T-helper 17 cell (primary cell): ENCODE data around the gene PKN1. TPM values are rescaled to one million over a fixed set of nuclear protein-coding genes. Genes with fewer than 3 reads are reported as not detected.
"Not testable (repeated sequence)": the region's sequence is repeated elsewhere in the genome, so short reads cannot be mapped to it uniquely, and the experiment has no call there.

Experiments used
- ATAC-seq: fragments of 150-1000 bp; cut with Tn5 transposase; 2 replicates; pipeline ENCODE4 v1.10.0; 2021; ENCODE audit warnings: mild to moderate bottlenecking, moderate library complexity
- DNase-seq, 3 donors: peaks; one replicate each; pipeline versions ENCODE4 v3.0.0 to v3.0.0-alpha.2; 2020 to 2021
- H3K9me3 ChIP-seq: one replicate; pipeline ENCODE4 v1.7.0; 2013; ENCODE audit warnings: low read length, mild to moderate bottlenecking; ENCODE audit not compliant: control insufficient read depth, poor library complexity, severe bottlenecking
- H3K27ac Mint-ChIP-seq: one replicate; pipeline ENCODE4 v1.8.0; 2022; ENCODE audit warnings: mild to moderate bottlenecking, moderate library complexity, mixed read lengths
- H3K27me3 Mint-ChIP-seq: one replicate; pipeline ENCODE4 v1.8.0; 2022; ENCODE audit warnings: mixed read lengths
- H3K36me3 Mint-ChIP-seq: one replicate; pipeline ENCODE4 v1.8.0; 2022; ENCODE audit warnings: low read depth, mixed read lengths
- H3K4me1 Mint-ChIP-seq: one replicate; pipeline ENCODE4 v1.8.0; 2022; ENCODE audit warnings: mild to moderate bottlenecking, mixed read lengths
- H3K4me3 Mint-ChIP-seq: one replicate; pipeline ENCODE4 v1.8.0; 2022; ENCODE audit warnings: mild to moderate bottlenecking, moderate library complexity, mixed read lengths
- total RNA-seq, 4 donors: library from RNA in 2 of 4; stranded (reverse) in 2 of 4; gene quantifications; one replicate each; pipeline ENCODE4 v1.2.3 and lab custom pipeline; 2022 to 2026

Gene PKN1
- total RNA-seq, 2 donors from 2014 or later, result 163 to 202 TPM

- H3K27me3 Mint-ChIP-seq, result no peaks in the 10 kb centered on the region
- no peaks in the 10 kb centered on the region for H3K9me3 ChIP-seq
- H3K4me3 Mint-ChIP-seq, result peak overlapping the region; percentile 52
- peaks cover 24% of the 10 kb centered on the region for H3K4me1 Mint-ChIP-seq
- H3K27ac Mint-ChIP-seq, result peak overlapping the region; percentile 93
- no peak for DNase-seq
- peaks cover 13% of the 10 kb centered on the region for H3K36me3 Mint-ChIP-seq
- ATAC-seq, result no peak
Measured at GRCh38 chr19:14401468-14402195, 31.5 kb upstream of the PKN1 start.

GRCh38 chr19:14402332-14403144 lies 30.6 kb upstream of the PKN1 start:
- Mint-ChIP-seq H3K4me3 (peak overlapping the region; percentile 58), H3K4me1 (peaks cover 27% of the 10 kb centered on the region), H3K27me3 (no peaks in the 10 kb centered on the region), H3K36me3 (peaks cover 14% of the 10 kb centered on the region), H3K27ac (peak overlapping the region; percentile 93)
- ATAC-seq (no peak), DNase-seq (no peak)
- H3K9me3 ChIP-seq, result no peaks in the 10 kb centered on the region

GRCh38 chr19:14403145-14403930 lies 29.8 kb upstream of the PKN1 start:
- not testable (repeated sequence) for DNase-seq, ATAC-seq, H3K27me3 Mint-ChIP-seq, H3K9me3 ChIP-seq
- Mint-ChIP-seq H3K27ac (peak overlapping the region; percentile 93), H3K4me3 (peak overlapping the region; percentile 31), H3K36me3 (peaks cover 12% of the 10 kb centered on the region), H3K4me1 (peaks cover 27% of the 10 kb centered on the region)

DNA sequence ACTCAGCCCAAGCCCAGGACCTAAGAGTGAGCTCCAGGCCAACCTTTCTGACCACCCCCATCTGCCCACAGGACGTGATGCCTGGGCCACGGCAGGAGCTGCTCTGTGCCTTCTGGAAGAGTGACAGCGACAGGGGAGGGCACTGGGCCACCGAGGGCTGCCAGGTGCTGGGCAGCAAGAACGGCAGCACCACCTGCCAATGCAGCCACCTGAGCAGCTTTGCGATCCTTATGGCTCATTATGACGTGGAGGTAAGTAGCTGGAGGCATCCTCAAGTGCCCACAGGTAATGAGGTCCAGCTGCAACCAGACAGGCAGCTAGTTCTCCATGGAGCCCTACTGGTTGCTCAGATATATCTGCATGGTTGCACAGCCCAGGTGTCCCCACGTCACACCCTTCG lies 28.8 kb upstream of the PKN1 start:
- H3K4me1 Mint-ChIP-seq, result peaks cover 31% of the 10 kb centered on the region
- ATAC-seq (no peak), DNase-seq (no peak)
- peak overlapping the region; percentile 93 for H3K27ac Mint-ChIP-seq
- no peaks in the 10 kb centered on the region for H3K27me3 Mint-ChIP-seq
- no peaks in the 10 kb centered on the region for H3K9me3 ChIP-seq
- peak overlapping the region; percentile 71 for H3K4me3 Mint-ChIP-seq
- peaks cover 12% of the 10 kb centered on the region for H3K36me3 Mint-ChIP-seq

DNA sequence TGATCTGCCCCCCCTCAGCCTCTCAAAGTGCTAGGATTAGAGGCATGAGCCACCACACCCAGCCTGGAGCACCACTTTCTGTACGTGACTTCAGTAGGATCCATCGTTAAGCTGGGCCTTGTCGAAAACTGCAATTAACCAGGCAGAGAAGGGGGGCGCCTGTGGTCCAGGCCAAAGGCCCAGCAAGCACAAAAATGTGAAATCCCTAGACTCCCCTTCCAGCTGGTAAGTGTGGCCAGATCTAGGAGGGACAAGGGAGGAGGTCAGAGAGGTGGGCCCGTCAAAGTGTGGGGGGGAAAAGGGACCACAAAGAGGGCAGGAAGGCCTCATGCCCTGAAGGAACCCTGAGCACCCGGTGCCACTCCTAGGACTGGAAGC lies 27.7 kb upstream of the PKN1 start:
- peak overlapping the region; percentile 93 for H3K27ac Mint-ChIP-seq
- ATAC-seq, result no peak
- H3K9me3 ChIP-seq, result no peaks in the 10 kb centered on the region
- DNase-seq, result no peak
- H3K4me3 Mint-ChIP-seq, result peak overlapping the region; percentile 64
- peaks cover 39% of the 10 kb centered on the region for H3K4me1 Mint-ChIP-seq
- H3K36me3 Mint-ChIP-seq, result peaks cover 15% of the 10 kb centered on the region
- no peaks in the 10 kb centered on the region for H3K27me3 Mint-ChIP-seq

GRCh38 chr19:14405758-14406644 lies 27.1 kb upstream of the PKN1 start:
- peaks cover 15% of the 10 kb centered on the region for H3K36me3 Mint-ChIP-seq
- no peaks in the 10 kb centered on the region for H3K27me3 Mint-ChIP-seq
- no peaks in the 10 kb centered on the region for H3K9me3 ChIP-seq
- DNase-seq, result peak; percentile 85 to 92 (median 87)
- ATAC-seq, result peak; percentile 63
- H3K27ac Mint-ChIP-seq, result peak overlapping the region; percentile 93
- peak overlapping the region; percentile 81 for H3K4me3 Mint-ChIP-seq
- H3K4me1 Mint-ChIP-seq, result peaks cover 43% of the 10 kb centered on the region

GRCh38 chr19:14406645-14407401 lies 26.3 kb upstream of the PKN1 start:
- Mint-ChIP-seq H3K4me1 (peaks cover 48% of the 10 kb centered on the region), H3K27ac (peak overlapping the region; percentile 93), H3K27me3 (no peaks in the 10 kb centered on the region), H3K36me3 (peaks cover 11% of the 10 kb centered on the region), H3K4me3 (peak overlapping the region; percentile 81)
- DNase-seq (no peak), ATAC-seq (no peak)
- H3K9me3 ChIP-seq, result no peaks in the 10 kb centered on the region

DNA sequence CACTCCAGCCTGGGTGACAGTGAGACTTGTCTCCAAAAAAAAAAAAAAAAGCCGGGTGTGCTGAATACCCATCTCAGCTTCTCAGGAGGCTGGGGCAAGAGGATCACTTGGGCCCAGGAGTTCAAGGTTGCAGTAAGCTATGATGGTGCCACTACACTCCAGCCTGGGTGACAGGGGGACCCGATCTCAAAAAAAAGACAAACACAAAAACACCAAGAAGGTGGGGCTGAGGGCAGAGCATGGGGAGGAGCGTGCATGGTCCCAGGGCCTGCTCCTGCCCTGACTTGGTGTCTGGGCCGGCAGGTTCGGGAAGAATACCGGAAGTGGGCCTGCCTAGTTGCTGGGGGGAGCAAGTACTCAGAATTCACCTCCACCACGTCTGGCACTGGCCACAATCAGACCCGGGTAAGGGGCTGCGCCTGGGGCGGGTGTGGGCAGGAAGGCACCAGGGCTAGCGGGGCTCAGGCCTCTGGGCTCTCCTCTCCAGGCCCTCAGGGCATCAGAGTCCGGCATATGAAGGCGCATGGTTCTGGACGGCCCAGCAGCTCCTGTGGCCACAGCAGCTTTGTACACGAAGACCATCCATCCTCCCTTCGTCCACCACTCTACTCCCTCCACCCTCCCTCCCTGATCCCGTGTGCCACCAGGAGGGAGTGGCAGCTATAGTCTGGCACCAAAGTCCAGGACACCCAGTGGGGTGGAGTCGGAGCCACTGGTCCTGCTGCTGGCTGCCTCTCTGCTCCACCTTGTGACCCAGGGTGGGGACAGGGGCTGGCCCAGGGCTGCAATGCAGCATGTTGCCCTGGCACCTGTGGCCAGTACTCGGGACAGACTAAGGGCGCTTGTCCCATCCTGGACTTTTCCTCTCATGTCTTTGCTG lies 25.3 kb upstream of the PKN1 start:
- H3K27ac Mint-ChIP-seq, result peak overlapping the region; percentile 93
- H3K4me3 Mint-ChIP-seq, result peak overlapping the region; percentile 88
- no peak for DNase-seq
- H3K9me3 ChIP-seq, result no peaks in the 10 kb centered on the region
- ATAC-seq, result no peak
- peaks cover 49% of the 10 kb centered on the region for H3K4me1 Mint-ChIP-seq
- peaks cover 10% of the 10 kb centered on the region for H3K36me3 Mint-ChIP-seq
- H3K27me3 Mint-ChIP-seq, result no peaks in the 10 kb centered on the region

- Mint-ChIP-seq H3K4me3 (peak overlapping the region; percentile 88), H3K27ac (peak overlapping the region; percentile 93)
Measured at GRCh38 chr19:14408491-14409145, 24.5 kb upstream of the PKN1 start.

DNA sequence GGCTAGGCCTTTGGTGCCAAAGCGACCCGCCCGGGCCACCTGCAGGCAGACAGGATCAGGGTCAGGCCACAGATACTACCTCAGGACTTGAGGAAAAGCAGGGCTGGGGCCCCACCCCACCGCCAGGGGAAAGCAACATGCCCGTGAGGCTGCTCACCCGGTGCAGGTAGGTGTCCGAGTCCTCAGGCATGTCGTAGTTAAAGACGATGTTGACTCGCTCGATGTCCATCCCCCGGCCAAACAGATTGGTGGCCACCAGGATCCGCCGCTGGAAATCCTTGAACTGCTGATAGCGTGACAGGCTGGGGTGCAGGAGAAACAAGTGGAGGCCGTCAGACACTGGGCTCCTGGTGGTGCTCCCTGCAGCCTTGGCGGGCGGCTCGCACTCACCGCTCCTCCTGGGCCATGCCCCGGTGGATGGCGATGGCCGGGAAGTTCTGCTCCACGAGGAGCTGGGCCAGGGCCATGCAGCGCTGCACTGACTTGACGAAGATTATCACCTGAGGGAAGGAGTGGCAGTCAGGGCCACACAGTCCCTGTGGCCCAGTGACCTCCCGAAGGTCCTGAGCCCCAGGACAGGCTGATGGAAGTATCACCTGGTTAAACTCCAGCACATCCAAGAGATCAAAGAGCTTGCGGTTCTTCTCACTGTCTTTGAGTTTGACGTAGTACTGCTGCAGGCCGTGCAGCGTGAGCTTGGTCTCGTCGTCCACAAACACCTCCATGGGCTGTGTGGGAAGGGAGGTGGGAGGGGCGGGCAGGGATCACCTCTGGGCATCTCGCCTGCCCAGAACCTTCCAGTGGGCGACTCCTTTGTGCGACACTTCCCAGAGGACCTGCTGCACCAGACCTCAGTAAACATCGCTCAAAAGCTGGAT lies 23.7 kb upstream of the PKN1 start:
- Mint-ChIP-seq H3K4me1 (peaks cover 55% of the 10 kb centered on the region), H3K4me3 (peak overlapping the region; percentile 88), H3K36me3 (peaks cover 8% of the 10 kb centered on the region), H3K27ac (peak overlapping the region; percentile 93), H3K27me3 (no peaks in the 10 kb centered on the region)
- no peaks in the 10 kb centered on the region for H3K9me3 ChIP-seq
- ATAC-seq (peak; percentile 4), DNase-seq (no peak)

More at GRCh38 chr19:14408491-14409145, 24.5 kb upstream of the PKN1 start:
- ATAC-seq, result no peak
- Mint-ChIP-seq H3K27me3 (no peaks in the 10 kb centered on the region), H3K4me1 (peaks cover 55% of the 10 kb centered on the region), H3K36me3 (peaks cover 12% of the 10 kb centered on the region)
- no peaks in the 10 kb centered on the region for H3K9me3 ChIP-seq
- DNase-seq, result no peak
